ENCODE data around the gene HLA-DQA1.
"Not testable (repeated sequence)": the region's sequence is repeated elsewhere in the genome, so short reads cannot be mapped to it uniquely, and the experiment has no call there.

Gene HLA-DQA1

DNA sequence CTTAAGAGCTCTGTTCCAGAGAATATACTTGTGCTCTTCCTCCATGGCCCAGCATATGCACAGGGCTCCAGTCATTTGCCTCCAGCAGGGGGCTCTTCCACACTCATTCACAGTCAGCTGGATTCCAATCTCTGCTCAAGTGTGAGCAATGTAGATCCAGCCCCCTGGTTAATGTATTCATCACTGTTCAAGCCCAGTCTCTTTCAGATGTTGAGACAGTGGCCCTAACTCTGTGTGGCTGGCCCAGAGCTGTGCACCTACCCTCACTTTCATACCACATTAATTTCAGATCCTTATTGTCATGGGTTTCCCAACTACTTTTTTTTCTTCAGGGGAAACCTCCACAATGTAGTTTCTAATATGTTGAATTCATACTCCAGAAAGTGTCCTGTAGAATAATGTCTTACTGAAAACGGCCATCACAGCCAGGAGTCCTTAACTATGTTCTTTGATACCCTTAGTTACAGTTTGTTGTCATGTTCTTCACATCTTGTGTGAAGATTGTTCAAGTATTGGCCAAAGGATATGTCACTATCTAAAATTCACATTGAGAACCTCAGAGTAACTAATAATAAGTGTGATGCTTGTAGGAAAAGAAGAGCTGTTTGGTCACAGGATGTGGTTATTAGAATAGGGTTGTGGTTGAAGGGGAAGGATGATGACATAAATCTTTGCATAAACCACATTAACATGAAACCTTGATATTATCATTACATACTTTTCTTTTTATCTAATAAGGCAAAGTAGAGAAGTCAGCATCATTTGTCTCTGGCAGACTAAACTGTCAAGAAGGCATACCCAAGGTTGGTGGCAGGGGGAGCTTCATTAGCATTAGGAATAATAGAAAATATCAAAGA lies 14.4 kb upstream of the HLA-DQA1 start:
- no peak for FAIRE-seq

DNA sequence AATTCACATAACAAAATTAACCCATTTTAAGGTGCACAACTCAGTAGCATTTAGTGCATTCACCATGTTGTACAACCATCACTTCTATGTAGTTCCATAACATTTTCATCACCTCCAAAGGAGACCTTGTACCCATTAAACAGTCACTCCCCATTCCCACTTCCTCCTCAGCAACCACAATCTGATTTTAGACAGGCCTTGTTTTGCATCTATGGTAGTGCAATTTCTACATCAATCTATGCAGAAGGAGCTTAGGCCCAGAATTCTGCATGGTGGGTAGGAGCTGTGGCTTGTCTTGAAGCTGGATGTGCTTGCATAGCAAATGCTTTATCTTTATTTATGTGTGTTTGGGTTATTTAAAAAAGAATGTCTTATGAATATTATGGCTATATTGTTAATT lies 13.5 kb upstream of the HLA-DQA1 start:
- no peak for FAIRE-seq

DNA sequence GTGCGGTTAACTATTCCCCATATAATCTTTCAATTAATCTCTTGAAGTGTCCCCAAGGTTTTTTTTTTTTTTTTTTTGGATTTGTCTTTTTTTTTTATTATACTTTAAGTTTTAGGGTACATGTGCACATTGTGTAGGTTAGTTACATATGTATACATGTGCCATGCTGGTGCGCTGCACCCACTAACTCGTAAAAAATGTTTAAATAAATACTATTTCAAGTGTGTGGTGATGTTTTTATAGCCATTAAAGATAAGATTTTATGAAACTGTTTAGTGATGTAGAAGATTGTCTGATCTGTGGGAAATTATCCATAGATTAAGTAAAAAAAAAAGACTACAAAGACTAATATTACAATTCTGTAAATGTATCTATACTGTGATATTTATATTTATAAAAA lies 12.6 kb upstream of the HLA-DQA1 start:
- FAIRE-seq, result no peak

DNA sequence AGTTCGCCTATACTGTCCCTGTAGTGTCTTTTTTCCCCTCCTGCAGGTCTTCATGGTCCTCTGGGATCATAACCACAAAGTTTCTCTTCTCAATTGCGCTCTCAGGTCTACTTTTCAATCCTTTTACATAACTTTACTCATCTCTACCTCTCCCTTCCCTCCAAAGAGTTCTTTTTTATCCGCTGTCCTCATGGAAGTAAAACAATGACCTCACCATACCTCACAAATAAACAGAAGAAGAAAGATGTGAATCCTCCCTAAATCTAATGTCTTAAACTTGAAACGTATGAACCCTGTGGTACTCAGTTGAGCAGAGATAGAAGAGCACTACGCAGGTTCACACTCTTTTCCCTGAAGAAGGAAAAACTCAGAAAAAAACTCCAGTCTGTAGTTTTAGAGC lies 12.1 kb upstream of the HLA-DQA1 start:
- FAIRE-seq, result no peak

DNA sequence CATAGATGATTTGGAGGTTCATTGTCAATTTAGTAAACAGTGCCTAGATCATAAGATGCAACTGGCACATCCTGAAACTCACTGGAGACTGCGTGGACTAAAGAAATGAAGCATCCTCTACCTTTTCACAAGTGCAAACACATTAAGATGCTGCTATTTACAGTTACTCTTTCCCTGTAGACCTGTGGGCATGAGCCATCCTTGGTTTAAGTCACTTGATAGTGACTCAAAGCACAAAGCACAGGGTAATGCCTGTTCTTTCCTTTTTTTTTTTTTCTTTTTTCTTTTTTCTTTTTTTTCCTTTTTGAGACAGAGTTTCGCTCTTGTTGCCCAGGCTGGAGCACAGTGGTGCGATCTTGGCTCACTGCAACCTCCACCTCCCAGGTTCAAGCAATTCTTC lies 10.0 kb upstream of the HLA-DQA1 start:
- FAIRE-seq, result no peak

DNA sequence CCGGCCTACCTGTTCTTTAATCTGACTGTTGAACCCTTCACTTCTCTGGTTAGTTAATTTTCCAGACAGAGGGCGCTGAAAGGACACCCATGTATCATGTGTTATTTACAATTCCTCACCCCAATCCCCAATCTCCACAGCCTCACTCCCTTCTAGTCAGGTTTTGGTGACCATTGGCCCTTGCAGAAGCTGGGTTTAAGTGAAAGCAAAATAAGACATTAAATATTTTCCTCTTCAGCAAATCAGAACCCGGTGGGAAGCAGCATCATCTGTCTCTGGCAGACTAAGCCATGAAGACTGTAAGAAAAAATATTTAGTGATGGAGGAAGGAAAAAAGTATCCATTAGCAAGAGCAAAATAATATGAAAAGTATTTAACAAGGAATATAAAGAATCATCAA lies 9.4 kb upstream of the HLA-DQA1 start:
- no peak for FAIRE-seq

DNA sequence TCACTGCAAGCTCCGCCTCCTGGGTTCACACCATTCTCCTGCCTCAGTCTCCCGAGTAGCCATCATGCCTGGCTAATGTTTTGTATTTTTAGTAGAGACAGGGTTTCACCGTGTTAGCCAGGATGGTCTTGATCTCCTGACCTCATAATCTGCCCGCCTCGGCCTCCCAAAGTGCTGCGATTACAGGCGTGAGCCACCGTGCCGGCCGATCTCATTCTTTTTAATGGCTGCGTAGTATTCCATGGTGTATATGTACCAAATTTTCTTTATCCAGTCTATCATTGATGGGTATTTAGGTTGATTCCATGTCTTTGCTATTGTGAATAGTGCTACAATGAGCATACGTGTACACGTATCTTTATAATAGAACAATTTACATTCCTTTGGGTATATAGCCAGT lies 7.4 kb upstream of the HLA-DQA1 start:
- not testable (repeated sequence) for FAIRE-seq

DNA sequence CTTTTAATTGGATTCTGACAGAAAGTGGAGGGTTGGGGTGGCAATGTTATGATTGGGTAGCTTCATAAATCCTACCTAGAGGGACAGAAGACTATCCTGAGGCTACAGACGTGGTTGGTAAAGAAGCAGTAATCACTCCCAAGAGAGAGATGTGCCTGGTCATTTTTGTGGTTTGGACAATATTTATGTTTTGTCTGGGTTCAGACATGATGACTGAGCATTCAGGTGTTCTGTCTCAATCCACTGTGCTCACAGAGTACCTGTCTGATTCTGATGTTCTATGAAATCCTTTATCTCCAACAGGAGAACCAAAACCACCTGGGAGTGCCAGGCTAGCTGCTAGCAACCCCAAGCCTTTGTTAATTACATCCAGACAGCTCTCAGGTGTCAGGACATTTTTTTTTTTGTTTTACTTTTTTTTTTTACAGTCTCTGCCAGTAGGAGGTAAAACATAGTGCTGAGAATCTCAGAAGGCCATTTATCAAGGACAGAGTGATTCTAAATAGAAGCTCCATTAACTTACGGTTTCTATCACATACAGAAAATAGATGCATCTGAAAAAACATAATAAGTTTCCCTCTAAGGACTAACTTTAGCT lies 1.6 kb upstream of the HLA-DQA1 start:
- no peak for FAIRE-seq

DNA sequence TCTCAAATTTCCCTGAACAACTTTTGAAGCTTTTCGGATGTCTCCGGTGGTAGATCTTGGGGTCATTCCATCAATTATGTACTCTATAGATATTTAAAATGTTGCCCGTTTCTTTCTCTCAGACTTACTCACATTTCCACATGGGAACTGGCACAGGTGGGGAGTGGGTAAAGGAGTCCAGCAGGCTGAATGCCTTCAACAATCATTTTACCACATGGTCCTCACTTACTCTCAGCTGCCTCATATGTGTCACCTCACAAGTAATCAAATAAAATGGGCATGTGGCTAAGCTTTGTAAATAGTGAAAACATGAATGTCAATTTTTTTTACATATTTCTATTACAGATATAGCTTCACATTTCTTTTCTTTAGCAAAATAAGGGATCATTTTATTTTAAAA lies 677 bp downstream of the HLA-DQA1 start:
- no peak for FAIRE-seq

DNA sequence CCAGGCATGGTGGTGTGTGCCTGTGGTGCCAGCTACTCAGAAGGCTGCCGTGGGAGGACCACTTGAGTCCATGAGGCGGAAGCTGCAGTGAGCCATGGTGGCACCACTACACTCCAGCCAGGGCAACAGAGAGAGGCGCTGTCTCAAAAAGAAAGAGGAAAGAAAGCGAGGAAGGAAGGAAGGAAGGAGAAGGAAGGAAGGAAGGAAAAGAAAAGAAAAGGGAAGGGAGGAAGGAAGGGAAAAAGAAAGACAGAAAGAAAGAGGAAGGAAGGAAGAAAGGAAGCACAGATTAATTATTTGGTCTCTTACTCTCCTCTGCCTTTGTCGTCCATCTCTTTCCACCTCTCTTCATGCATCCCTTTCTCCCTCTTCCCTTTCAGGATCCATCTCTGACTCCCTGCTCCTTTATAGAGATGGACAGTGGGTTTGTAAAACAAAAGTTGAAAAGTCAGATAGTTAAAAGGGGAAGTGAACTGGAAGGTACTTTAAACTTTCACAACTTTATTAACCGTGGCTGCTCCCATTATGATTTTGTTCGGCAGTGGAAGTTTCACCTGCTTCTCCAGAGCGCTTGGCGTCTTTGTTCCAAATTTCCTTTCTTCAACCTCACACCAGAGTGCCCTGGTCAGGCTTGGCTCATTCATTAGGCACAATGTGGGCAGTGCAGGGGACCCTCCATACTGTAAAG lies 1.5 kb downstream of the HLA-DQA1 start:
- no peak for FAIRE-seq

DNA sequence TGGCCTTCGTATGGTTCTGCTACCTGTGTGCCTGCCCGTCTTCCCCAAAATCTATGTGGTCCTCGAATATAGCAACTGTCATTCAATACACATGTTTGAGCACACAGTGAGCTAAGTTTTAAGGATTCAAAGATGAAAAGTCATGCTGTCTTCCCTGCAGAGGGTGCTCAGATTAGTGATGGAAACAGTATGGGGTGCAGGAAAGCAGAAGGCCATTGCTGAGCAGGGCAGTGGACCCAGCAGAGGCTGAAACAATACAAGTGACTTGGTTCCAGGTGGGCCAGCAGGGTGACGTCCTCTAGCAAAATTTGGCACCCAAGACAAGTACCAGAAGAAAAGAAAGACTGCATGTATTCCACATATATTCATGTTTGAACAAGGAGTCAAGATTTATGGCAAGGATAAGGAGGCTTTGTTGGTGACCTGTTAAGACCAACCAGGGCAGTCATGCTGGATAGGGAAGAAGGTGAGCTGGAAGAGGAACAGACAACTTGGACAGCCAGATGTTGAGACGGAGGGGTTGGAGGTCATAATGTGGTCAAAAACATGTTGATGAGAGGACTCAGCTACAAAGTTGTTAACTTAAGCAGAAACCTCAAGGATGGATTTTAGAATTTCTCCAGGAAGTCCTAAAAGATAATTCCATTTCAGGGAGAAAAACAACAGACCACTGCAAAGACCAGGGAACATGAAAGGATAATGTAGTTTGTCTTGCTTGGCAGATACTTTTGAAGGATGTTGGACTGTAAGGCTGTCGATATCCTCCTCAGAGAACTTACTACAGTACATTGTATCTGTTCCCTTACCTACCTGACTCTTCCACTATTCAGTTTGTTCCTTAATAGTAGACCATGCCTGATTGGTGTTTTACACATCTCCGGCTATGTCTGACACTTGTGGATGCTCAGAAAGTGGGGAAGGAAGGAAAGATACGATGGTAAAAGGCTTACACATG lies 2.5 kb downstream of the HLA-DQA1 start:
- no peak for FAIRE-seq

DNA sequence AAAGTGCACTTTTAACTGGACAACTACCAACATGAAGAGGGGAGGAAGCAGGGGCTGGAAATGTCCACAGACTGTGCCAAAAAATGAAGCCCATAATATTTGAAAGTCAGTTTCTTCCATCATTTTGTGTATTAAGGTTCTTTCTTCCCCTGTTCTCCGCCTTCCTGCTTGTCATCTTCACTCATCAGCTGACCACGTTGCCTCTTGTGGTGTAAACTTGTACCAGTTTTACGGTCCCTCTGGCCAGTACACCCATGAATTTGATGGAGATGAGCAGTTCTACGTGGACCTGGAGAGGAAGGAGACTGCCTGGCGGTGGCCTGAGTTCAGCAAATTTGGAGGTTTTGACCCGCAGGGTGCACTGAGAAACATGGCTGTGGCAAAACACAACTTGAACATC lies 3.9 kb downstream of the HLA-DQA1 start:
- FAIRE-seq, result no peak

DNA sequence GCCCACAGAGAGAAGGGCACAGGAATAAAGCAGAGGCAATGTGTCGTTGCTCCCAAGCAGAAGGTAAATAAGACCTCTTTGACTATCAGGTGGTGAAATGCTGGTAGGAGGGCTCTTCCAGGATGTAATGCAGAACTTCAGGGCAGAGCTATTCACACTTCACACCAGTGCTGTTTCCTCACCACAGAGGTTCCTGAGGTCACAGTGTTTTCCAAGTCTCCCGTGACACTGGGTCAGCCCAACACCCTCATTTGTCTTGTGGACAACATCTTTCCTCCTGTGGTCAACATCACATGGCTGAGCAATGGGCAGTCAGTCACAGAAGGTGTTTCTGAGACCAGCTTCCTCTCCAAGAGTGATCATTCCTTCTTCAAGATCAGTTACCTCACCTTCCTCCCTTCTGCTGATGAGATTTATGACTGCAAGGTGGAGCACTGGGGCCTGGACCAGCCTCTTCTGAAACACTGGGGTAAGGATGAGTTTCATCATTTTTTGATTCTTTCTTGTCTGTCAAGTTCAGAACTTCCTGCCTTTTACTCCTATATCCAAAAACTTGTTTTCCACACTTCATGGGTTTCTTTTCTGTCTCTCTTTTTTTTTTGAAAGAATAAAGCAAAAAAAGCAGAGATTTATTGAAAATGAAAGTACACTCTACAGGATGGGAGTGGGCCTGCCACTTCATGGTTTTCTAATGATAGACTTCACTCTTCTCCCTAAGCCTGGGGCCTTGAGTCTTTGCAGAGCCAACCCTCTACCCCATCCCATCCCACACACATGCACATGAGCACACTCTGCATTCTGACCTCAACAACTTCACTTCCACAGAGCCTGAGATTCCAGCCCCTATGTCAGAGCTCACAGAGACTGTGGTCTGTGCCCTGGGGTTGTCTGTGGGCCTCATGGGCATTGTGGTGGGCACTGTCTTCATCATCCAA lies 4.8 kb downstream of the HLA-DQA1 start:
- not testable (repeated sequence) for FAIRE-seq

DNA sequence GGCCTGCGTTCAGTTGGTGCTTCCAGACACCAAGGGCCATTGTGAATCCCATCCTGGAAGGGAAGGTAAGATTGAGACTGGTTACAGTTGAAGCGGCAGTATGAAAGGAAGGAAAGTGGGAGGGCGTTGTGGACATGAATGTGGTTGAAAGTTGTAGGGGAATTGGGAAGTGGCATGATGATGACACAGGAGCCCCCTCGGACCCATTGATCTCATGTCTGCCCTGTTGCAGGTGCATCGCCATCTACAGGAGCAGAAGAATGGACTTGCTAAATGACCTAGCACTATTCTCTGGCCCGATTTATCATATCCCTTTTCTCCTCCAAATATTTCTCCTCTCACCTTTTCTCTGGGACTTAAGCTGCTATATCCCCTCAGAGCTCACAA lies 5.5 kb downstream of the HLA-DQA1 start:
- no peak for FAIRE-seq

DNA sequence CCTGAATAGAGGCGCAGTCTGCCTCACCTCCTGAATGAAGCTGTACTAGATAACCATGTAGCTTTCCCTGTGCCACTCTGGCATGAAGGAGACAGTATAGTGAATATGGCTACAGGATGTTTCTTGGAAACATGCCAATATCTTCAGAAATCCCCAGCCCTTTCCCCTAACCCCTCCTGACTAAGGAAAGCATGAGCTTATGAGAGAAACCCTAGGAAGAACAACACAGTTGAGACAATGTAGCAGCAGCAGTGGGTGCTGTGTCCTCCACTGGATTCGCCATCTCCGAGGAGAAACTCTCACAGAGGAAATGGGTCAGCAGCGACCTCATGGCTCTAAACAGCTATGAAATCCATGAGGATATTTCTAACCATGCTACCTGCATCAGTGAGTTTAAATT lies 6.7 kb downstream of the HLA-DQA1 start:
- FAIRE-seq, result no peak

DNA sequence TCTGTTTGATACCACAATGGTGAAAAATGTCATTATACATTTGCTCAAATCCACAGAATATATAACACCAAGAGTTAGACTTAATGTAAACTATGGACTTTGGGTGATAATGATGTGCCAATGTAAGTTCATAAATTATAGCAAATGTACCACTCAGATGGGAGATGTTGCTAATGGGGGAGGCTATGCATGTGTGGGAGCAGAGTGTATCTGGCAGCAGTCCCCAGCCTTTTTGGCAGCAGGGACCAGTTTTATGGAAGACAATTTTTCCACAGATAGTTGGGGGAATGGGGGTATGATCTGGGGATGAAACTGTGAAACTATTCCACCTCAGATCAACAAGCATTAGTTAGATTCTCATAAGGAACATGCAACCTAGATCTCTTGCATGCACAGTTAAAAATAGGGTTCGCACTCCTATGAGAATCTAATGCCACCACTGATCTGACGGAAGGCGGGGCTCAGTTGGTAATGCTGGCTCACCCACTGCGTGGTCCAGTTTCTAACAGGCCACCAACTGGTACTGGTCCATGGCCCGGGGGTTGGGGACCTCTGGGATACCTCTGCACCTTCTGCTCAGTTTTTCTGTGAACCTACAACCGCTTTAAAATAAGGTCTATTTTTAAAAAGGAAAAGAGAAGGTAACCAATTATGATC lies 8.0 kb downstream of the HLA-DQA1 start:
- FAIRE-seq, result no peak

DNA sequence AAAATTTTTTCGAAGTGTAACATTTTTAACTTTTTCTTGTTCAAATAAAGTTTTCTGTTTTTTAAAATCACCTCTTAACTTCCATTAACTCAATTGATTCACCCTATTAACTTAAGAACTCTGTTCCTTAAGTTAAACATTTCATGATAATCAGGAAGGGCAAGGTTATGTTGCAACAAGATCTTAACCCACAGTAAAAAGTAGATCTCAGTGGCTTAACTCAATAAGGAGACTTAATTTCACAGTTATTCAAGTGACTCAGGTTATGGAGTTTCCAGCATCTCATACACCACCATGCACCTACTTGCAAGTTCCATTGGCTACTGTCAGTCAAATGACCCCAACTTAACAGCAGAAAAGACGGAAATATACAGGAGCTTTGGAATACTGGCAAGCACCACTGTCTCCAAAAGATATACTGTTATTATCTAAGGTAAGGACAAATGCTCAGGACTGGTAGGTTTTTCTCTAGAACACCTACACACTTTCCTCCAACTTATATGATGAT lies 18.1 kb downstream of the HLA-DQA1 start:
- FAIRE-seq, result no peak

DNA sequence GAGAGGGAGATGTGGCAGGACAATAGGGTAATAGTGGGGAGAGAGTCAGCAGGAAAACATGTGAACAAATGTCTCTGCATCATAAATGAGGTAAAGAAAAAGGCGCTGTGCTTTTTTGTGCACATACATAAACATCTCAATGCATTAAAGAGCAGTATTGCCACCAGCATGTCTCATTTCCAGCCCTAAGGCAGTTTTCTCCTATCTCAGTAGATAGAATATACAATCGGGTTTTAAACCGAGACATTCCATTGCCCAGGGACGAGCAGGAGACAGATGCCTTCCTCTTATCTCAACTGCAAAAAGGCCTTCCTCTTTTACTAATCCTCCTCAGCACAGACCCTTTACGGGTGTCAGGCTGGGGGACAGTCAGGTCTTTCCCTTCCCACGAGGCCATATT lies 20.1 kb downstream of the HLA-DQA1 start:
- FAIRE-seq, result not testable (repeated sequence)

DNA sequence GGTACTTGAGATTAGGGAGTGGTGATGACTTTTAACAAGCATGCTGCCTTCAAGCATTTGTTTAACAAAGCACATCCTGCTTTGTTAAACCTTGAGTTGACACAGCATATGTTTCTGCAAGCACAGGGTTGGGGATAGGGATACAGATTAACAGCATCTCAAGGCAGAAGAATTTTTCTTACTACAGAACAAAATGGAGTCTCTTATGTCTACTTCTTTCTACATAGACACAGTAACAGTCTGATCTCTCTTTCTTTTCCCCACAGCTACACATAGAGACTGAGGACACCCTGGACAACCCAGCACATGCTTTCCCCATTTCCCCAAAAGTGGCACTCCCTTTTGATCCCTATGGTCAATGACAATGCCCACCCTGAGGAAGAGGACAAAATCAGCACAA lies 20.6 kb downstream of the HLA-DQA1 start:
- not testable (repeated sequence) for FAIRE-seq

DNA sequence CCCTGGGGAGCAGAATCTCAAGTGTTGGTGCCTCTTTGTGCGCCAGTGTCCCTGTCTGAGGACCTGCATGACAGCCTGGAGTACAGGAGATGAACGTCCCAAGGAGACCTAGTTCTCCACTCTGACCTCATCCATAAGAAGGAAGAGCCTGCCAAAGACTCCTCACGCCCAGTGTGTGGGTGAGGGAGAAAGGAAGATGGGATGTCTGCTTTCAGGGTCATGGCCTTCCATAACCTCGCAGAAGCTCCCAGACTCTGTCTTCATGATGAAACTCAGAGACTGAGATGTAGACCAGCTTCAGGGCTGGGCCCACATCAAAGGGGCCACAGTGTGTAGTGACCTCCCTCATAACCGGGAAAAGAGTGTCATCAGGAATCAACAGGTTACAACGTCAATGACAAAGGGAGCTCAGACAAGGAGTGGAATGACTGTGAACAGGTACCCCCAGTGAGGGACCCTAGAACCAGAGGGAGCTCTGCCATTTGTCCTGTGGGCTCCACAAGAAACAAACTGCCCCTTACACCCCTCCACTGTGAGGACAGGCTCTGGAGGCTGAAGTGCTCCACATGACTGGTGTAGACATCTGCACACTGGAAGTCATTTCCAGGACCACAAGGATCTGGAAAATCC lies 21.2 kb downstream of the HLA-DQA1 start:
- FAIRE-seq, result no peak
